SK-N-SH (cell line): ENCODE data around the gene C8G. TPM values are rescaled to one million over a fixed set of nuclear protein-coding genes. Genes with fewer than 3 reads are reported as not detected.

Experiments
- CTCF ChIA-PET: fragments of 300-600, 350-600 bp; formaldehyde crosslinking; extraction: SDS; loops from one replicate; lab custom pipeline; 2021; lab: Yijun Ruan, JAX
- POLR2A ChIA-PET: fragments of 350-600 bp; sonication (Branson Sonifier 250); formaldehyde crosslinking; extraction: SDS; loops from one replicate; lab custom pipeline; 2020; ENCODE audit warnings: antibody characterized with exemption, inconsistent platforms; lab: Yijun Ruan, JAX
- DNase-seq: peaks from one replicate; pipeline ENCODE4 v3.0.0; 2012
- H2AFZ ChIP-seq: fragments of 200-600 bp; sonication (generic); 2 replicates; pipeline ENCODE4 v1.8.1; 2016; ENCODE audit warnings: antibody characterized with exemption, mild to moderate bottlenecking, low read depth
- H3F3A ChIP-seq: fragments of 200-600 bp; sonication (generic); replicated peaks from 2 replicates; pipeline ENCODE3; 2016; ENCODE audit warnings: antibody characterized with exemption, mild to moderate bottlenecking; ENCODE audit not compliant: insufficient read depth
- H3K27ac ChIP-seq, 2 experiments: fragments of 200-500 bp in 1 of 2; fragments of 200-600 bp in 1 of 2; sonication (Bioruptor generic) in 1 of 2; sonication (generic), shearing (Covaris generic) in 1 of 2; 2 replicates each; pipeline versions ENCODE4 v1.5.1 to v1.6.1; 2014 to 2016; ENCODE audit warnings: low read depth in 2 of 2, inconsistent platforms in 1 of 2, low read length in 1 of 2, mild to moderate bottlenecking in 1 of 2, mixed read lengths in 1 of 2
- H3K27me3 ChIP-seq: fragments of 200-600 bp; sonication (generic), shearing (Covaris generic); 2 replicates; pipeline ENCODE4 v1.6.1; 2016; ENCODE audit warnings: mixed run types; ENCODE audit not compliant: insufficient read depth
- H3K36me3 ChIP-seq, 2 experiments: fragments of 200-500 bp in 1 of 2; fragments of 200-600 bp in 1 of 2; sonication (Bioruptor generic) in 1 of 2; sonication (generic) in 1 of 2; replicated peaks in 1 of 2; 2 replicates each; pipeline versions ENCODE3 to v1.5.1; 2014 to 2016; ENCODE audit warnings: low read length in 1 of 2, mild to moderate bottlenecking in 1 of 2; ENCODE audit not compliant: insufficient read depth in 2 of 2, control insufficient read depth in 1 of 2
- H3K4me1 ChIP-seq, 2 experiments: fragments of 200-500 bp in 1 of 2; fragments of 200-600 bp in 1 of 2; sonication (Bioruptor generic) in 1 of 2; sonication (generic), shearing (Covaris generic) in 1 of 2; 2 replicates each; pipeline versions ENCODE4 v1.5.1 to v1.6.1; 2014 to 2016; ENCODE audit warnings: low read depth in 1 of 2, low read length in 1 of 2, mixed run types in 1 of 2; ENCODE audit not compliant: insufficient read depth in 2 of 2, control insufficient read depth in 1 of 2
- H3K4me2 ChIP-seq: fragments of 200-600 bp; sonication (generic), shearing (Covaris generic); 2 replicates; pipeline ENCODE4 v1.6.1; 2017; ENCODE audit warnings: mixed run types
- H3K4me3 ChIP-seq, 2 experiments: fragments of 200-500 bp in 1 of 2; fragments of 200-600 bp in 1 of 2; sonication (Bioruptor generic) in 1 of 2; sonication (generic), shearing (Covaris generic) in 1 of 2; 2 replicates each; pipeline versions ENCODE4 v1.5.1 to v1.8.1; 2014 to 2016; ENCODE audit warnings: low read depth in 2 of 2, inconsistent platforms in 1 of 2, low read length in 1 of 2, mild to moderate bottlenecking in 1 of 2, mixed read lengths in 1 of 2, moderate library complexity in 1 of 2
- H3K79me2 ChIP-seq: fragments of 200-600 bp; sonication (generic); 2 replicates; pipeline ENCODE4 v1.8.1; 2017; ENCODE audit warnings: mild to moderate bottlenecking; ENCODE audit not compliant: insufficient read depth
- H3K9ac ChIP-seq: fragments of 200-600 bp; sonication (generic); 2 replicates; pipeline ENCODE4 v1.6.1; 2017; ENCODE audit warnings: mixed run types
- H3K9me2 ChIP-seq: fragments of 200-600 bp; sonication (generic); 2 replicates; pipeline ENCODE4 v1.6.1; 2017; ENCODE audit warnings: mixed run types
- H3K9me3 ChIP-seq: fragments of 200-600 bp; sonication (generic); 2 replicates; pipeline ENCODE4 v1.6.1; 2017; ENCODE audit warnings: mixed run types, mild to moderate bottlenecking, moderate library complexity
- H4K20me1 ChIP-seq: fragments of 200-600 bp; sonication (generic); 2 replicates; pipeline ENCODE4 v1.6.1; 2017; ENCODE audit warnings: mild to moderate bottlenecking, mixed run types; ENCODE audit not compliant: insufficient read depth
- CHD2 ChIP-seq: fragments of 150-350 bp; IDR thresholded peaks from 2 replicates; pipeline ENCODE4 v1.6.1; 2018; ENCODE audit warnings: low read length; ENCODE audit not compliant: partially characterized antibody
- CTCF ChIP-seq: fragments of 200-600 bp; sonication (generic); IDR thresholded peaks from 2 replicates; pipeline ENCODE4 v1.6.1; 2017; ENCODE audit warnings: antibody characterized with exemption, mild to moderate bottlenecking, moderate library complexity
- EP300 ChIP-seq, 2 experiments: IDR thresholded peaks; 2 replicates each; pipeline versions ENCODE4 v1.4.0 to v1.6.1; 2012; ENCODE audit warnings: borderline replicate concordance in 1 of 2, low read depth in 1 of 2, low read length in 1 of 2
- EZH2phosphoT487 ChIP-seq: fragments of 200-600 bp; sonication (generic); IDR thresholded peaks from 2 replicates; pipeline ENCODE4 v1.6.1; 2017; ENCODE audit warnings: low read depth, mixed run types, mild to moderate bottlenecking, antibody characterized with exemption, moderate library complexity, borderline replicate concordance
- IRF3 ChIP-seq: fragments of 150-350 bp; IDR thresholded peaks from 2 replicates; pipeline ENCODE4 v1.6.1; 2016; ENCODE audit warnings: mild to moderate bottlenecking, low read depth, low read length
- MEF2A ChIP-seq: IDR thresholded peaks from 2 replicates; pipeline ENCODE4 v1.4.0; 2012; ENCODE audit warnings: low read depth, borderline replicate concordance
- NRF1 ChIP-seq: IDR thresholded peaks from 2 replicates; pipeline ENCODE4 v1.6.1; 2012; ENCODE audit warnings: low read depth, mild to moderate bottlenecking, low read length
- RXRA ChIP-seq: IDR thresholded peaks from 2 replicates; pipeline ENCODE4 v1.4.0; 2012; ENCODE audit warnings: low read depth, mild to moderate bottlenecking, borderline replicate concordance
- SMC3 ChIP-seq: IDR thresholded peaks from 2 replicates; pipeline ENCODE4 v1.6.1; 2012; ENCODE audit warnings: low read depth, low read length, improper control_type of control experiment
- USF2 ChIP-seq: fragments of 150-350 bp; IDR thresholded peaks from 2 replicates; pipeline ENCODE4 v1.6.1; 2017; ENCODE audit warnings: antibody characterized with exemption, low read length, low read depth, borderline replicate concordance
- YY1 ChIP-seq: IDR thresholded peaks from 2 replicates; pipeline ENCODE4 v1.4.0; 2012; ENCODE audit warnings: low read depth, mild to moderate bottlenecking
- WGBS: methylation state at CpG from one replicate; pipeline ENCODE4 v1.1.6; 2017; ENCODE audit warnings: low lambda C conversion rate; 5-methylcytosine and 5-hydroxymethylcytosine counted together
- polyA plus RNA-seq, 3 experiments: library from polyadenylated mRNA; depleted of rRNA; stranded (reverse); fragments of >200 nt; gene quantifications; 2 replicates each; pipeline ENCODE4 v1.2.3, GENCODE V29; 2012
- TF ChIP-seq, protein P1 (sequence below): IDR thresholded peaks from 2 replicates; pipeline ENCODE4; 2012

The C8G gene
- polyA plus RNA-seq, 1 of the 3 experiments (the other 2 are of a cell fraction) = 0.28 TPM

GRCh38 chr9:136955202-136955942, 10.3 kb downstream of the C8G start:
- H2AFZ ChIP-seq = no peak overlapping the region
- no peaks in the 10 kb centered on the region for H3K9me2 ChIP-seq
- no peak for DNase-seq
- peaks cover 0 to 20% of the 10 kb centered on the region in 2 experiments; a peak in 2 of 4 replicates for H3K4me1 ChIP-seq
- H3K4me2 ChIP-seq = no peak overlapping the region
- H3K27me3 ChIP-seq = no peaks in the 10 kb centered on the region
- WGBS = 60% methylated on average over 4 of the region's 14 CpGs
- no peak overlapping the region for H3K27ac ChIP-seq
- no peaks in the 10 kb centered on the region for H3K9me3 ChIP-seq
- no peaks in the 10 kb centered on the region for H3F3A ChIP-seq
- no peak overlapping the region for H3K4me3 ChIP-seq
- H4K20me1 ChIP-seq = no peaks in the 10 kb centered on the region
- no peak overlapping the region for H3K9ac ChIP-seq
- no peaks in the 10 kb centered on the region for H3K36me3 ChIP-seq
- ChIA-PET POLR2A (no interaction called here), CTCF (interaction anchor here (1.1 to 13.2 kb wide), 2 partner anchors 9 to 77 kb away, joined by 3 to 350 read pairs; partner anchors contain the start of genes ABCA2 and FUT7)
- no peak for TF ChIP-seq NRF1
- no peak for TF ChIP-seq EZH2phosphoT487
- no peak for TF ChIP-seq IRF3
- TF ChIP-seq CTCF = no peak
- no peak for TF ChIP-seq USF2
- TF ChIP-seq YY1 = no peak
- TF ChIP-seq, protein P1, sequence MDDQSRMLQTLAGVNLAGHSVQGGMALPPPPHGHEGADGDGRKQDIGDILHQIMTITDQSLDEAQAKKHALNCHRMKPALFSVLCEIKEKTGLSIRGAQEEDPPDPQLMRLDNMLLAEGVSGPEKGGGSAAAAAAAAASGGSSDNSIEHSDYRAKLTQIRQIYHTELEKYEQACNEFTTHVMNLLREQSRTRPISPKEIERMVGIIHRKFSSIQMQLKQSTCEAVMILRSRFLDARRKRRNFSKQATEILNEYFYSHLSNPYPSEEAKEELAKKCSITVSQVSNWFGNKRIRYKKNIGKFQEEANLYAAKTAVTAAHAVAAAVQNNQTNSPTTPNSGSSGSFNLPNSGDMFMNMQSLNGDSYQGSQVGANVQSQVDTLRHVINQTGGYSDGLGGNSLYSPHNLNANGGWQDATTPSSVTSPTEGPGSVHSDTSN = no peak
- TF ChIP-seq EP300 (IDR thresholded peaks at IDR 0.05; ENCODE audit: borderline replicate concordance in 1 of 2, low read depth in 1 of 2, low read length in 1 of 2) = no peak
- TF ChIP-seq MEF2A = no peak
- TF ChIP-seq CHD2 = no peak
- TF ChIP-seq RXRA = no peak
- no peak for TF ChIP-seq SMC3
- no peaks in the 10 kb centered on the region for H3K79me2 ChIP-seq
